ENCODE data around the gene TTLL13.

GRCh38 chr15:90207252-90207651, 42.1 kb upstream of the TTLL13 start:
- TF ChIP-seq RFX1 (IDR thresholded peaks at IDR 0.05) (no peak), ZNF695 (CRISPR knock-in tag; IDR thresholded peaks at IDR 0.05) (no peak), JUNB (CRISPR knock-in tag; conservative IDR thresholded peaks at IDR 0.05) (no peak), POLR2A (conservative IDR thresholded peaks at IDR 0.05) (no peak), ZNF780A (CRISPR knock-in tag; IDR thresholded peaks at IDR 0.05) (no peak)
- TF ChIP-seq, protein P1, sequence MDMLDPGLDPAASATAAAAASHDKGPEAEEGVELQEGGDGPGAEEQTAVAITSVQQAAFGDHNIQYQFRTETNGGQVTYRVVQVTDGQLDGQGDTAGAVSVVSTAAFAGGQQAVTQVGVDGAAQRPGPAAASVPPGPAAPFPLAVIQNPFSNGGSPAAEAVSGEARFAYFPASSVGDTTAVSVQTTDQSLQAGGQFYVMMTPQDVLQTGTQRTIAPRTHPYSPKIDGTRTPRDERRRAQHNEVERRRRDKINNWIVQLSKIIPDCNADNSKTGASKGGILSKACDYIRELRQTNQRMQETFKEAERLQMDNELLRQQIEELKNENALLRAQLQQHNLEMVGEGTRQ (CRISPR knock-in tag; IDR thresholded peaks at IDR 0.05) = no peak

Measured in K562 (cell line).